ENCODE data around the gene FRMPD1. TPM values are rescaled to one million over a fixed set of nuclear protein-coding genes. Genes with fewer than 3 reads are reported as not detected.
A peak's percentile ranks its signal among the peaks of the same experiment; 100 is the strongest.

The FRMPD1 gene
- total and polyA plus RNA-seq, 11 donors: 0.03 to 1.9 (median 0.75) TPM

DNA sequence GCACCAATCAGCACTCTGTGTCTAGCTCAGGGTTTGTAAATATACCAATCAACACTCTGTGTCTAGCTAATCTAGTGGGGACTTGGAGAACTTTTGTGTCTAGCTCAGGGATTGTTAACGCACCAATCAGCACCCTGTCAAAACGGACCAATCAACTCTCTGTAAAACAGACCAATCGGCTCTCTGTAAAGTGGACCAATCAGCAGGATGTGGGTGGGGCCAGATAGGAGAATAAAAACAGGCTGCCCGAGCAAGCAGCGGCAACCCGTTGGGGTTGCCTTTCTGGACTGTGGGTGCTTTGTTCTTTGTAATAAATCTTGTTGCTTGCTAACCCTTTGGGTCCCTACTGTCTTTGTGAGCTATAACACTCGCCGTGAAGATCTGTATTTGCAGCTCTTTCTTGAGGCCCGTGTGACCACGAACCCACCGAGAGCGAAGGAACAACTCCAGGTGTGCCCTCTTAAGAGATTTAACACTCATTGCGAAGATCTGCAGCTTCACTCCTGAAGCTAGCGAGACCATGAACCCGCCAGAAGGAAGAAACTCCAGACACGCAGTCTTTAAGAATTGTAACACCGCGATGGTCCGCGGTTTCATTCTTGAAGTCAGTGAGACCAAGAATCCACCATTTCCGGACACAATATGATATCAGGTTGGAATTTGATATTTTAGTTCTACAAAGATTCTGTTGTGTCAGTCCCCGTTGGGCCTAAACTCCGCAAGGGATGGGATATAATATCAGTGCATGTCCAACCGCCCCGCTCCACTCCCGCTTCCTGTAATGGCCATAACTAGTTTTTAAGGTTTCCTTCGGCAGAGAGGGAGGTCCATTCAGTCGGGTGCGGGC, 102.1 kb downstream of the FRMPD1 start:
- intact Hi-C loops (cut with DNase I): loop anchor here in 4 of 10 donors (10.0 kb wide), 4 partner anchors 158 to 512 kb away; partner anchors contain the start of genes TOMM5 (in 2 of the 4) and POLR1E (in 1 of the 4)
- DNase-seq (no peak), ATAC-seq (peak in 1 of 4 donors; percentile 4)
- H3K9me3 ChIP-seq: no peaks in the 10 kb centered on the region
- H3K27ac ChIP-seq: peak overlapping the region in 7 of 12 donors; percentile 71 to 88 (median 83)
- H3K36me3 ChIP-seq: peaks cover 0 to 3% (median 0%) of the 10 kb centered on the region in 9 donors
- no peaks in the 10 kb centered on the region for H3K27me3 ChIP-seq
- TF ChIP-seq, protein P1, sequence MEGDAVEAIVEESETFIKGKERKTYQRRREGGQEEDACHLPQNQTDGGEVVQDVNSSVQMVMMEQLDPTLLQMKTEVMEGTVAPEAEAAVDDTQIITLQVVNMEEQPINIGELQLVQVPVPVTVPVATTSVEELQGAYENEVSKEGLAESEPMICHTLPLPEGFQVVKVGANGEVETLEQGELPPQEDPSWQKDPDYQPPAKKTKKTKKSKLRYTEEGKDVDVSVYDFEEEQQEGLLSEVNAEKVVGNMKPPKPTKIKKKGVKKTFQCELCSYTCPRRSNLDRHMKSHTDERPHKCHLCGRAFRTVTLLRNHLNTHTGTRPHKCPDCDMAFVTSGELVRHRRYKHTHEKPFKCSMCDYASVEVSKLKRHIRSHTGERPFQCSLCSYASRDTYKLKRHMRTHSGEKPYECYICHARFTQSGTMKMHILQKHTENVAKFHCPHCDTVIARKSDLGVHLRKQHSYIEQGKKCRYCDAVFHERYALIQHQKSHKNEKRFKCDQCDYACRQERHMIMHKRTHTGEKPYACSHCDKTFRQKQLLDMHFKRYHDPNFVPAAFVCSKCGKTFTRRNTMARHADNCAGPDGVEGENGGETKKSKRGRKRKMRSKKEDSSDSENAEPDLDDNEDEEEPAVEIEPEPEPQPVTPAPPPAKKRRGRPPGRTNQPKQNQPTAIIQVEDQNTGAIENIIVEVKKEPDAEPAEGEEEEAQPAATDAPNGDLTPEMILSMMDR (IDR thresholded peaks at IDR 0.05): no peak
- TF ChIP-seq POLR2A (IDR thresholded peaks at IDR 0.05): no peak
- H3K4me3 ChIP-seq: peak overlapping the region; percentile 69 to 95 (median 86)
- peaks cover 0 to 15% (median 7%) of the 10 kb centered on the region in 12 donors for H3K4me1 ChIP-seq
- WGBS, 4 donors: 90 to 93% (median 92%) methylated on average over 29 of the region's 29 CpGs

DNA sequence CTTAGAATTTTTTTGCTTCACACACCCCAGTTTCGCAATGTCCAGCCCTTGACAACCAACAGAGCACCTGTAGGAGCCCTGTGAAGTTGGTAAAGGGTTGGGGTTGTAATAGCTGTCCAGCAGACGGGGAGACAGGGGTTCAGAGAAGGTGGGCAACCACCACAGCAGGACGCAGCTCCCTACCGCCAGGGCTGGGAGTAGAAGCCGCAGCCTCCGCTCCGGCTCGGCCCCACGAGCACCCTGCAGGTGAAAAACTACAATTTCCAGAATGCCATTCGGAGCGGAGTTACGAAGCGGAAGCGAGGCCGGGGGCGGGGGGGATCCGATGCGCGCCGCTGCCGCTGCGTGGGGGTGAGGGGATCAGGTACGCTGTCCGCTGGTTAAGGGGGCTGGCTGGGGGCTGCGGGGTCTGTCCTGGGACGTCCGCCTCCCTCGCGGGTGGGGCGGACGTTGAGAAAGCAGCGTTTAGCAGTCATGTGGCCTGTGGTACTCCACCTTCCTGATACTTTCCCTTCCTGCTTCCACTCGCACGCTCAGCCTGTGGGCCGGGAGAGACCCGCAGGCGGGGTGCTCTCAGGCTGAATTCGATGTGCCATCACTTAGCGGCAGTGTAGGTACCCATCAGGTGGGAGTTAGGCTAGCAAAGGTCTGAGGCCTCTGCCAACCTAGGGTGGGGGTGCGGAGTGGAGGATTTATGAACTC, 102.9 kb downstream of the FRMPD1 start, which contains the start of gene TRMT10B:
TSS of gene TRMT10B (plus strand) at position 317 of the 702 bp plus-strand sequence. CDS start 8,127 bp downstream, outside the sequence.
- ATAC-seq (peak; percentile 84 to 97 (median 94)), DNase-seq (peak; percentile 67 to 80 (median 75))
- intact Hi-C loops (cut with DNase I): loop anchor here in 4 of 10 donors (2.0 to 10.0 kb wide), 5 partner anchors 149 to 511 kb away; partner anchors contain the start of genes TOMM5 (in 2 of the 4) and POLR1E (in 1 of the 4)
- Histone ChIP-seq H3K27me3 (no peaks in the 10 kb centered on the region), H3K36me3 (peaks cover 0 to 3% (median 0%) of the 10 kb centered on the region in 9 donors), H3K27ac (peak within 1 kb of the TSS; percentile 56 to 88 (median 80)), H3K4me1 (peaks cover 0 to 15% (median 7%) of the 10 kb centered on the region in 12 donors), H3K9me3 (no peaks in the 10 kb centered on the region), H3K4me3 (peak within 1 kb of the TSS; percentile 69 to 95 (median 86))
- WGBS, 4 donors: 3 to 7% (median 4%) methylated on average over 23 to 40 of the region's 40 CpGs
- TF ChIP-seq, protein P1 (IDR thresholded peaks at IDR 0.05): no peak
- TF ChIP-seq POLR2A (IDR thresholded peaks at IDR 0.05): no peak

DNA sequence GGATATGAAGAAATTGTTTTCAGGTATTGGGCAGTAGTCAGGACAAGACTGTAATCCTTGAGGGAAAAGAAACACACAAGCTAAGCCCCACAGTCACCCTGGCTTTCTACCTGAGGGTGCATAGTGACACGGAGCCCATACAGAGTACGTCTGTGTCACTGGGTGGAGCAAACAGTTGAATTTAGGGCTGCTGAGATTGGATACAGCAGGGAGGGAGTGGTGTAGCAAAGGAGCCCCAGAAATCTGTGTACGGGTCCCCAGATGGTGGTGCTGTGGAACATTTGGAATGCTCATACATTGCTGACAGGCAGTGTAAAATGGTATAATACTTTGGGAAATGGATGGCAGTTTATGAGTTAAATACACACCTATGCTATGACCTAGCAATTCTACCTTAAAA, 108.0 kb downstream of the FRMPD1 start:
- Histone ChIP-seq H3K27ac (no peak overlapping the region), H3K27me3 (no peaks in the 10 kb centered on the region), H3K4me1 (peaks cover 0 to 11% (median 6%) of the 10 kb centered on the region in 12 donors), H3K36me3 (peaks cover 0 to 21% (median 6%) of the 10 kb centered on the region in 9 donors), H3K9me3 (no peaks in the 10 kb centered on the region), H3K4me3 (no peak overlapping the region)
- ATAC-seq: no peak
- TF ChIP-seq POLR2A (IDR thresholded peaks at IDR 0.05): no peak
- TF ChIP-seq, protein P1 (IDR thresholded peaks at IDR 0.05): no peak
- 76 to 83% (median 81%) methylated on average over 3 of the region's 3 CpGs for WGBS, 4 donors
- DNase-seq: no peak
- intact Hi-C loops (cut with DNase I): loop anchor here in 5 of 10 donors (2.0 to 10.0 kb wide), 6 partner anchors 20 to 506 kb away; partner anchors contain the start of genes TOMM5 (in 2 of the 5) and POLR1E (in 1 of the 5)

All from heart left ventricle (tissue), 16 donors.